GM21825 (cell line): ENCODE measurements around the gene CEACAM7.
"Not testable (repeated sequence)": the region's sequence is repeated elsewhere in the genome, so short reads cannot be mapped to it uniquely, and the experiment has no call there.

Experiments used
- ATAC-seq: cut with Tn5 transposase; IDR thresholded peaks from one replicate; pipeline ENCODE4 v1.9.1; 2021; ENCODE audit warnings: mild to moderate bottlenecking, moderate library complexity; ENCODE audit not compliant: unreplicated experiment

CEACAM7 gene

GRCh38 chr19:41657157-41657556, 30.9 kb downstream of the CEACAM7 start:
- no peak for ATAC-seq

GRCh38 chr19:41656756-41657155, 31.3 kb downstream of the CEACAM7 start:
- ATAC-seq, result not testable (repeated sequence)

DNA sequence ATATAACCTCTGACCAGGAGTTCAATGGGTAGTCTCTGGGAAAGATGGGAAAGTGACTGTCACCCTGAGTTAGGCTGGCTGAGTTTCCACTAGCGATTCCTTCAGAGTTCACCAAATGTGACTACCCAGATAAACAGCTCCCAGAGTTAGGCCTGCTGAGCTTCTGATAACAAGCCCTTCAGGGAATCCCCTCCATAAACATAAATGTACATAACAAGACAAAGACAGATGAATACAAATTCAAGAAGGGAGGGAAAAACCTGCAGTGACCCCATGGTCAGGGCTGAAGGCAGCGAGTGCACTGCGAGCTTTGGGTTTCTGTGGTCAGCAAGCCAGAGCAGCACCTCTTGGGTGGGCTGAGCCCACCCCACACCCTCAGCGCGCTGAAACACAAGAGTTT, 35.8 kb downstream of the CEACAM7 start:
- no peak for ATAC-seq

- ATAC-seq, result no peak
Observed at GRCh38 chr19:41649827-41650226, 38.2 kb downstream of the CEACAM7 start.

- no peak for ATAC-seq
Observed at GRCh38 chr19:41646589-41647204, 41.4 kb downstream of the CEACAM7 start.

GRCh38 chr19:41641879-41642485, 46.1 kb downstream of the CEACAM7 start:
- no peak for ATAC-seq

- ATAC-seq, result no peak
Observed at GRCh38 chr19:41638641-41639081, 49.4 kb downstream of the CEACAM7 start.

DNA sequence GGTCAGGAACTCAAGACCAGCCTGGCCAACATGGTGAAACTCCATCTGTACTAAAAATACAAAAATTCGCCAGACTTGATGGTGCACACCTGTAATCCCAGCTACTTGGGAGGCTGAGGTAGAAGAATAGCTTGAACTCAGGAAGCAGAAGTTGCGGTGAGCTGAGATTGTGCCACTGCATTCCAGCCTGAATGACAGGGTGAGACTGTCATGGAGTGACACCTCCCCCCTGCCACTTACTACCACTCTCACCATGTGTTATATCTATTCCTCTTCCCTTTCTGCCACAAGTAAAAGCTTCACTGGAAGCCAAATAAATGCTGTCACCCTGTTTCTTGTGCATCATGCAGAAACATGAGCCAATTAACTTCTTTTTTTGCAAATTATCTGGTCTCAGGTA, 50.6 kb downstream of the CEACAM7 start:
- no peak for ATAC-seq

DNA sequence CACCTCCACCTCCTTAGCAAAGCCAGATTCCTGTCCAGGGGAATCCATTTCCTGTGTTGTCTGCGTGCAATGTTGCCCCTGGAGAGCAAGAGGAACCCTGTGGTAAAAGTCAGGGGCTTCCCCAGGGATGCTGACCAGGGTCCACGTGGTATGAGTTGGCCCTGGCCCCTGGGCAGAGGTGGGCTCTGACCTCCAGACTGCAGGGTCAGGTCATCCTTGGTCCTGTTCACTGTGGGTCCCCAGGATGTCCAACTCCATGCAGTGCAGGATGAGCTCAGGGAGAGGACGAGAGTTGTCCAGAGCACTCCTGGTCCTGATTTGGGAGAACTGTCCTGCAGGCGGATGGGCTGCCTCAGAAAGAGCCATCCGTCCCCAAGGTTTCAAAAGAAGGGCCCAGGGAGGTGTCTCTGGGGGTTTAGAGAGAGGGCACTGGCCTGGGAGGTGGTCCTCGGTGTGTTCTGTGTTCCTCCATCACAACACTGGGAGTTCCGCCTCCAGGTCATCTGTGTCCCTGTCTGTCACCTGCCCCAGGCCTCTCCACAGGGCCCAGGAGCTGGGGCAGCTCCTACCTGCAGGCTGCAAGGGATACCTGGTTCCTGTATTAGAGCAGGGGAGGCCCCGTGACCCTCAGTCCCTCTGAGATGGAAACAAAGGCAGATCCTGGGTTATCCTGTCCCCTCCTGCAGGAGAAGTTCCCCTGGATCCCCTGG, 59.9 kb downstream of the CEACAM7 start:
- no peak for ATAC-seq

- no peak for ATAC-seq
Observed at GRCh38 chr19:41626877-41627276, 61.2 kb downstream of the CEACAM7 start, which contains the start of gene CEACAM4. TSS of gene CEACAM4 (minus strand) at chr19:41627074. CDS start at chr19:41626963, 111 bp downstream.

DNA sequence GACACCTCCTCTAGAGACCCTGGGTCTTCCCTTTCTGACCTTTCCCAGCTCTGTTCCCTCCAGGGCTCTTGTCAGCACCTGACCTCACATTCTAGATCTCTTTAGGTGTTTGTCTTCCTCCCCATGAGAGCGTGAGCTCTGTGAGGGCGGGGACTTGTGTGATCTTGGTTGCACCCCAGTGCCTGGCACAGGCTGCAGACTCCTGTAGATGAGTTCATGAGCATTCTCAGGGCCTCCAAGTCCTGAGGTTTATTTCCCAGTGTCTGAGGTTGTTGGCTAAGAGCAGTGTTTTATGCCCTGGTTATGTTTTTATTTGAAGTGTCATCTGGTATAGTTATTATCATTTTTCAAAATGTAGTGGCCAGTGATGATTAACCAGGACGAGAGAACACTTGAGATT, 61.8 kb downstream of the CEACAM7 start:
- no peak for ATAC-seq

- ATAC-seq, result no peak
Observed at GRCh38 chr19:41624937-41625336, 63.1 kb downstream of the CEACAM7 start.

DNA sequence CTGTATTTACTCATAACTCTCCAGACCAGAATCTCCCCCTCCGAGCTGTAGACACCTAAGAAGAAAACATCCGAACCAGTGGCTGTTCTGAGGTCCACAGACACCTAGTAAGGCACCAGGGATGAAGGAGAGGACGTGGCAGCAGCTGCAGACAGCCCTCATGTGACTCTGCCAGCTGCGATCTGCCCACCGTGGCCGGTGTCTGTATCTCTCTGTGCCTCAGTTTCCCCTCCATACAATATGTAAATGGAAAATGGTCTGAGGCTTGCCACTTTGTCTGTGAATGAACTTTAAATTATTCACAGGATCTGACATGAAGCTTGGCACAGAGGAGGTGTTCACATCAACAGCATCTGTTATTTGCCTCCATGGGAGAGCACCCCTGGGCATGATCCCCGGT, 63.6 kb downstream of the CEACAM7 start:
- ATAC-seq, result no peak

DNA sequence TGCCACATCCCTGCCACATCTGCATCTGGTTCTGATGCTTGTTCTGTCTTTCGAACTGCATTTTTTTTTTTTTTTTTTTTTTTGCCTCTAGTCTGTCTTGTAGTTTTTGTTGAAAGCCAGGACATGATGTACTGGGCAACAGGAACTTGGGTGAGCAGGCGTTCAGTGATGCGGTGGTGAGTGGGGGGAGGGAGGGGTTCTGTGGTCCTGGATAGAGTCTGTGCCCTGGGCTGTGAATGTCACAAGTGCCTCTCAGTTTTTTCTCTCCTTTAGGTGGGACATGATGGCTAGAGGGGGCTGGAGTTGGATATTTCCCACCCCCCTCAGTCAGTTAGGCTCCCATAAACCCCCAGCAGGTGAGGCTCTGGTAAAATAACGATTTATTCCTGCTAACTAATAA, 64.7 kb downstream of the CEACAM7 start:
- ATAC-seq, result no peak
